H9 (cell line): ENCODE results near the gene MIAT. TPM values are rescaled to one million over a fixed set of nuclear protein-coding genes. Genes with fewer than 3 reads are reported as not detected.

ENCODE experiments used
- DNase-seq: peaks from one replicate; pipeline ENCODE4 v3.0.0-alpha.2; 2017
- H2AFZ ChIP-seq: one replicate; pipeline ENCODE4 v1.6.1; 2013; ENCODE audit warnings: mild to moderate bottlenecking, low read length, control low read depth, moderate library complexity
- H2AK5ac ChIP-seq: 2 replicates; pipeline ENCODE4 v1.6.1; 2013; ENCODE audit warnings: low read length, control low read depth, mixed read lengths; ENCODE audit not compliant: insufficient read length
- H2BK120ac ChIP-seq: one replicate; pipeline ENCODE4 v1.6.1; 2013; ENCODE audit warnings: low read depth, mild to moderate bottlenecking, low read length, control low read depth, inconsistent platforms; ENCODE audit not compliant: poor library complexity, severe bottlenecking
- H2BK12ac ChIP-seq: 2 replicates; pipeline ENCODE4 v1.6.1; 2013; ENCODE audit warnings: low read length, control low read depth, mixed read lengths, low read depth; ENCODE audit not compliant: insufficient read length
- H2BK15ac ChIP-seq: 2 replicates; pipeline ENCODE4 v1.6.1; 2013; ENCODE audit warnings: low read depth, low read length, control low read depth
- H2BK20ac ChIP-seq: one replicate; pipeline ENCODE4 v1.6.1; 2013; ENCODE audit warnings: low read depth, mild to moderate bottlenecking, low read length, control low read depth, inconsistent platforms; ENCODE audit not compliant: poor library complexity, severe bottlenecking
- H2BK5ac ChIP-seq: 2 replicates; pipeline ENCODE4 v1.6.1; 2013; ENCODE audit warnings: low read length, control low read depth, mixed read lengths; ENCODE audit not compliant: insufficient read length
- H3K14ac ChIP-seq: 2 replicates; pipeline ENCODE4 v1.6.1; 2013; ENCODE audit warnings: low read length, control low read depth; ENCODE audit not compliant: insufficient read depth
- H3K18ac ChIP-seq: 2 replicates; pipeline ENCODE4 v1.6.1; 2013; ENCODE audit warnings: low read depth, mild to moderate bottlenecking, mixed read lengths, low read length, control low read depth; ENCODE audit not compliant: insufficient read length
- H3K23ac ChIP-seq: 2 replicates; pipeline ENCODE4 v1.6.1; 2013; ENCODE audit warnings: low read length, control low read depth, mixed read lengths, low read depth; ENCODE audit not compliant: insufficient read length
- H3K23me2 ChIP-seq: 2 replicates; pipeline ENCODE4 v1.6.1; 2013; ENCODE audit warnings: low read depth, mild to moderate bottlenecking, mixed read lengths, low read length, control low read depth; ENCODE audit not compliant: insufficient read length, poor library complexity, severe bottlenecking
- H3K27ac ChIP-seq: 2 replicates; pipeline ENCODE4 v1.5.1; 2013; ENCODE audit warnings: low read length, control low read depth, mixed read lengths, low read depth; ENCODE audit not compliant: insufficient read length
- H3K27me3 ChIP-seq: 2 replicates; pipeline ENCODE4 v1.6.1; 2013; ENCODE audit warnings: low read length, control low read depth, inconsistent platforms; ENCODE audit not compliant: insufficient read depth
- H3K4ac ChIP-seq: 2 replicates; pipeline ENCODE4 v1.6.1; 2013; ENCODE audit warnings: low read depth, mild to moderate bottlenecking, control low read depth, inconsistent platforms, low read length, moderate library complexity
- H3K4me1 ChIP-seq: 2 replicates; pipeline ENCODE4 v1.6.1; 2013; ENCODE audit warnings: low read length, control low read depth, inconsistent platforms; ENCODE audit not compliant: insufficient read depth
- H3K4me2 ChIP-seq: 2 replicates; pipeline ENCODE4 v1.6.1; 2013; ENCODE audit warnings: low read length, control low read depth, mixed read lengths; ENCODE audit not compliant: insufficient read length, insufficient read depth
- H3K56ac ChIP-seq: 2 replicates; pipeline ENCODE4 v1.6.1; 2013; ENCODE audit warnings: low read depth, mild to moderate bottlenecking, mixed read lengths, low read length, control low read depth; ENCODE audit not compliant: insufficient read length
- H3K79me1 ChIP-seq: 2 replicates; pipeline ENCODE4 v1.6.1; 2013; ENCODE audit warnings: low read depth, mild to moderate bottlenecking, moderate library complexity, low read length, control low read depth, inconsistent platforms; ENCODE audit not compliant: insufficient read depth, poor library complexity, severe bottlenecking
- H3K79me2 ChIP-seq: 2 replicates; pipeline ENCODE4 v1.6.1; 2013; ENCODE audit warnings: low read length, control low read depth, inconsistent platforms; ENCODE audit not compliant: insufficient read depth
- H3K9ac ChIP-seq: 2 replicates; pipeline ENCODE4 v1.6.1; 2013; ENCODE audit warnings: low read length, control low read depth, mixed read lengths; ENCODE audit not compliant: insufficient read length; ENCODE audit errors: extremely low read depth
- H3K9me3 ChIP-seq: one replicate; pipeline ENCODE4 v1.6.1; 2013; ENCODE audit warnings: low read depth, low read length, inconsistent platforms; ENCODE audit not compliant: control insufficient read depth
- H3T11ph ChIP-seq: one replicate; pipeline ENCODE4 v1.6.1; 2013; ENCODE audit warnings: mild to moderate bottlenecking, low read length, control low read depth, inconsistent platforms
- H4K20me1 ChIP-seq: one replicate; pipeline ENCODE4 v1.6.1; 2013; ENCODE audit not compliant: control insufficient read depth, insufficient read length, insufficient read depth
- H4K5ac ChIP-seq: 2 replicates; pipeline ENCODE4 v1.6.1; 2013; ENCODE audit warnings: low read depth, mild to moderate bottlenecking, mixed read lengths, low read length, control low read depth; ENCODE audit not compliant: insufficient read length
- H4K8ac ChIP-seq: replicated peaks from 2 replicates; pipeline ENCODE4 v1.6.1; 2013; ENCODE audit warnings: low read length, control low read depth, mixed read lengths, low read depth; ENCODE audit not compliant: insufficient read length
- H4K91ac ChIP-seq: 2 replicates; pipeline ENCODE4 v1.6.1; 2013; ENCODE audit warnings: low read depth, mild to moderate bottlenecking, moderate library complexity, mixed read lengths, low read length, control low read depth; ENCODE audit not compliant: insufficient read length
- H3K27ac Mint-ChIP-seq, 3 experiments: 2 replicates in 2 of 3; 3 replicates in 1 of 3; pipeline ENCODE4 v1.8.0; 2020 to 2021; ENCODE audit warnings: mixed read lengths in 3 of 3, mild to moderate bottlenecking in 1 of 3, moderate library complexity in 1 of 3
- H3K27me3 Mint-ChIP-seq: 2 replicates; pipeline ENCODE4 v1.8.0; 2021; ENCODE audit warnings: low read depth, mild to moderate bottlenecking, moderate library complexity, mixed read lengths
- H3K36me3 Mint-ChIP-seq, 3 experiments: 2 replicates in 2 of 3; 3 replicates in 1 of 3; pipeline ENCODE4 v1.8.0; 2020 to 2021; ENCODE audit warnings: low read depth in 3 of 3, mixed read lengths in 3 of 3; ENCODE audit not compliant: insufficient read depth in 1 of 3
- H3K4me1 Mint-ChIP-seq, 2 experiments: 2 replicates each; pipeline ENCODE4 v1.8.0; 2020; ENCODE audit warnings: mixed read lengths in 2 of 2
- H3K4me3 Mint-ChIP-seq, 2 experiments: 2 replicates in 1 of 2; 3 replicates in 1 of 2; pipeline ENCODE4 v1.8.0; 2020 to 2021; ENCODE audit warnings: mild to moderate bottlenecking in 2 of 2, mixed read lengths in 2 of 2, moderate library complexity in 1 of 2
- H3K9me3 Mint-ChIP-seq, 2 experiments: 2 replicates in 1 of 2; 3 replicates in 1 of 2; pipeline ENCODE4 v1.8.0; 2020; ENCODE audit warnings: mild to moderate bottlenecking in 2 of 2, mixed read lengths in 2 of 2, moderate library complexity in 1 of 2
- CTCF ChIP-seq: fragments of 200-600 bp; sonication (generic); conservative IDR thresholded peaks from 3 replicates; pipeline ENCODE4 v1.8.0; 2021; ENCODE audit warnings: antibody characterized with exemption, mild to moderate bottlenecking
- WGBS: extraction: QIAGEN DNeasy Blood & Tissue Kit; methylation state at CpG from one replicate; pipeline ENCODE4 v1.1.7; 2013; ENCODE audit warnings: missing lambda C conversion rate, low lambda C conversion rate, mixed read lengths; ENCODE audit not compliant: insufficient read length; ENCODE audit errors: extremely low coverage; 5-methylcytosine and 5-hydroxymethylcytosine counted together
- long read RNA-seq: library from polyadenylated mRNA; unstranded; transcript quantifications from one replicate; pipeline ENCODE4 v2.0.0, GENCODE V29; 2020
- total RNA-seq: library from RNA; stranded (reverse); gene quantifications from 2 replicates; pipeline ENCODE4 v1.2.1, GENCODE V29; 2021

The MIAT gene
- 77.0 and 85.6 TPM in 2 replicates for total RNA-seq
- long read RNA-seq, full-length matches to known transcripts, result 119 of 219 reads
- long read RNA-seq, partial matches to known transcripts, result 41 of 219 reads
- long read RNA-seq, other reads (novel, unspliced or antisense), result 59 of 219 reads

- Histone ChIP-seq H3T11ph (no peak within 1 kb of the TSS), H3K9me3 (no peaks in the 10 kb centered on the region), H3K4me1 (no peaks in the 10 kb centered on the region; the same call in 1 of the 2 replicates), H3K14ac (peak within 1 kb of the TSS; percentile 94), H3K4ac (no peak within 1 kb of the TSS), H3K18ac (peak within 1 kb of the TSS; percentile 69), H2BK20ac (no peak within 1 kb of the TSS), H3K79me2 (no peaks in the 10 kb centered on the region; the same call in 1 of the 2 replicates), H2BK15ac (no peak within 1 kb of the TSS), H4K8ac (no peak within 1 kb of the TSS), H4K91ac (no peak within 1 kb of the TSS), H3K27ac (no peak within 1 kb of the TSS), H2BK120ac (no peak within 1 kb of the TSS), H4K20me1 (no peaks in the 10 kb centered on the region), H3K23ac (no peak within 1 kb of the TSS), H2BK5ac (no peak within 1 kb of the TSS), H3K56ac (no peak within 1 kb of the TSS), H3K79me1 (no peaks in the 10 kb centered on the region), H3K9ac (peak within 1 kb of the TSS; percentile 35), H2AFZ (no peak within 1 kb of the TSS), H3K23me2 (peaks cover 16% of the 10 kb centered on the region), H2AK5ac (no peak within 1 kb of the TSS), H2BK12ac (no peak within 1 kb of the TSS), H4K5ac (no peak within 1 kb of the TSS), H3K4me2 (peak within 1 kb of the TSS; percentile 75), H3K27me3 (no peaks in the 10 kb centered on the region)
- H3K36me3 Mint-ChIP-seq, result peaks cover 3 to 15% (median 3%) of the 10 kb centered on the region in 3 experiments; a peak in 6 of 7 replicates
- peak; percentile 79 for DNase-seq
- H3K4me3 Mint-ChIP-seq, result peak within 1 kb of the TSS; percentile 81 to 99
- peaks cover 22% of the 10 kb centered on the region for H3K27me3 Mint-ChIP-seq
- WGBS, result no CpG with 5 or more reads among the region's 62 CpGs
- no peaks in the 10 kb centered on the region; a peak in 1 of 5 replicates for H3K9me3 Mint-ChIP-seq
- H3K27ac Mint-ChIP-seq, result peak within 1 kb of the TSS; percentile 88 to 97 (median 93); a peak in 6 of 7 replicates
- H3K4me1 Mint-ChIP-seq, result peaks cover 34 to 50% of the 10 kb centered on the region in 2 experiments
- no peak for TF ChIP-seq CTCF
These were observed at the start of gene MIAT for GRCh38 chr22:26656891-26657851. MIAT (plus strand) TSS chr22:26657588.
